GM12878 (cell line): ENCODE data around the gene FOS. TPM values are rescaled to one million over a fixed set of nuclear protein-coding genes. Genes with fewer than 3 reads are reported as not detected.

Experiments
- CUX1 ChIP-seq: IDR thresholded peaks from 2 replicates; pipeline ENCODE4 v1.6.1; 2012; ENCODE audit warnings: improper control_type of control experiment, low read depth, low read length; ENCODE audit not compliant: insufficient replicate concordance
- PAX8 ChIP-seq: fragments of 450-650 bp; IDR thresholded peaks from 2 replicates; pipeline ENCODE4 v1.6.1; 2017; ENCODE audit warnings: mild to moderate bottlenecking, moderate library complexity
- SIX5 ChIP-seq: IDR thresholded peaks from 2 replicates; pipeline ENCODE4 v1.6.1; 2011; ENCODE audit warnings: mild to moderate bottlenecking, low read depth, low read length, moderate library complexity; ENCODE audit not compliant: severe bottlenecking
- ZNF274 ChIP-seq: IDR thresholded peaks from one replicate; pipeline ENCODE4 v1.8.0; 2011; ENCODE audit not compliant: insufficient read length, insufficient read depth
- polyA plus RNA-seq, 11 experiments: library from polyadenylated mRNA; depleted of rRNA in 4 of 11; unstranded in 6 of 11; stranded (reverse) in 5 of 11; fragments of >200 nt; fragmentation: Nextera tagmentation in 4 of 11; fragmentation: Illumina TruSeq in 1 of 11; extraction: Ambion mirVana in 4 of 11; extraction: Trizol in 1 of 11; gene quantifications; 1 replicate in 1 of 11; 2 replicates in 10 of 11; pipeline versions ENCODE4 v1.2.1 to v1.2.3, GENCODE V29; 2011 to 2016; ENCODE audit warnings: inconsistent platforms in 2 of 11, missing spikeins in 2 of 11, low read depth in 1 of 11
- total RNA-seq, 4 experiments: library from RNA; depleted of rRNA in 3 of 4; stranded (reverse); fragments of >200 nt in 3 of 4; fragmentation: Illumina TruSeq in 1 of 4; extraction: Trizol in 1 of 4; gene quantifications; 2 replicates each; pipeline versions ENCODE4 v1.2.1 to v1.2.3, GENCODE V29; 2013 to 2021
- TF ChIP-seq, protein P1 (sequence below): IDR thresholded peaks from 2 replicates; pipeline ENCODE4 v1.6.1; 2011; ENCODE audit warnings: borderline replicate concordance, low read depth, mild to moderate bottlenecking, moderate library complexity, mixed read lengths, low read length; ENCODE audit not compliant: insufficient read depth; ENCODE audit errors: extremely low read length

Gene FOS
- total and polyA plus RNA-seq, 10 of the 15 experiments (the other 5 are each of a cell fraction or from before 2014, with no cell fraction given), result 0.02 to 0.95 (median 0.38) TPM

DNA sequence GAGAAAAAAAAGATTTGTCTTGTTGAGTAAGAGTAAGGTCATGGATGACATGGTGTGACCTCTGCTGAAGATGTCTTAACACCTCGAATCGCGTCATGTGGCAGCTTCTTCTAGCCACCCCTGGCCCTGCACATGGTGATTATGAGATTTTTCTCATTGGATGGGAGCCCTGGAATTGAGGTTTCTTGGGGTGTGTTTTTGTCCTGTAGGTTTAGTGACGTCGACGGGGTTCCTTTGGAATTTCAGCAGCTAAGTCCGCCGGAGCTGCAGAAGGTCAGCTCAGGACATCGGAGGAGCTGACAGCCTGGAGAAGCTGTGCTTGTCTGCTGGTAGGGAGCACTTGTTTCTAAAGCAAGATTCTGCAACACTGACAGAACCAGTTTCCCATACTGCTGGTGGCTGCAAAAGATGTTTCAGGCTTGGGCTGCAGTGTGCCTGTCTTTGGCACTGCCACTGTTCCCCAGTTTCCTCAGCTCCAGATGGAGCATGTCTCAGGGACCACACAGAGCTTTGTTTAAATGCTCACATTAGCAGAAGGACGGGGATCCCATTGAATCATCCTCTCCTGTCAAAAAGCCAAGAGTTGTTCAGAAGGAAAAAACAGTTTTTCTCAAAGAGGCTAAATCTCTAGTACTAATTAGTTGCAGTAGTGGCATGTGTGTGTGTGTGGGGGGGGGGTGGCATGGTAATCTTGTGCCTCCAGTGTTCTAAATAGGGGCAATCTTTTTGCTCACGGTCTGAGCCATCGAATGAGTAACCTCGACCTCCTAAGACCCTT is 5.2 kb upstream of the FOS start (continued):
- TF ChIP-seq CUX1, result no peak
- no peak for TF ChIP-seq PAX8
- TF ChIP-seq, protein P1, sequence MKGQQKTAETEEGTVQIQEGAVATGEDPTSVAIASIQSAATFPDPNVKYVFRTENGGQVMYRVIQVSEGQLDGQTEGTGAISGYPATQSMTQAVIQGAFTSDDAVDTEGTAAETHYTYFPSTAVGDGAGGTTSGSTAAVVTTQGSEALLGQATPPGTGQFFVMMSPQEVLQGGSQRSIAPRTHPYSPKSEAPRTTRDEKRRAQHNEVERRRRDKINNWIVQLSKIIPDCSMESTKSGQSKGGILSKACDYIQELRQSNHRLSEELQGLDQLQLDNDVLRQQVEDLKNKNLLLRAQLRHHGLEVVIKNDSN, result no peak
- no peak for TF ChIP-seq SIX5
- no peak for TF ChIP-seq ZNF274
